Fibroblast of pulmonary artery (primary cell): ENCODE data around the gene SCN9A.

Experiments
- DNase-seq: peaks from one replicate; pipeline ENCODE4 v3.0.0-alpha.2; 2010; ENCODE audit warnings: low read depth
- H3K4me3 ChIP-seq: replicated peaks from 2 replicates; pipeline ENCODE4 v1.5.1; 2011; ENCODE audit warnings: low read depth, mild to moderate bottlenecking, control low read depth, low read length, moderate library complexity
- CTCF ChIP-seq: IDR thresholded peaks from 2 replicates; pipeline ENCODE4 v1.5.1; 2011; ENCODE audit warnings: mild to moderate bottlenecking, control low read depth, low read length, inconsistent platforms; ENCODE audit errors: missing control alignments

SCN9A gene

GRCh38 chr2:166375736-166376487 is at the start of gene SCN9A:
Gene SCN9A (minus strand): TSS chr2:166375944. CDS start chr2:166311756, 64,188 bp downstream.
- peak; percentile 75 for DNase-seq
- TF ChIP-seq CTCF, result no peak
- H3K4me3 ChIP-seq, result peak within 1 kb of the TSS; percentile 78

- H3K4me3 ChIP-seq, result no peak overlapping the region
- TF ChIP-seq CTCF, result no peak
- no peak for DNase-seq
These were observed 49.1 kb upstream of the SCN9A start for GRCh38 chr2:166424841-166425240.

GRCh38 chr2:166419616-166419934 is 43.8 kb upstream of the SCN9A start:
- TF ChIP-seq CTCF, result peak; percentile 60
- no peak overlapping the region for H3K4me3 ChIP-seq
- DNase-seq, result peak; percentile 78

GRCh38 chr2:166418853-166419615 is 43.3 kb upstream of the SCN9A start:
- no peak for TF ChIP-seq CTCF
- no peak for DNase-seq
- no peak overlapping the region for H3K4me3 ChIP-seq

- peak; percentile 61 for DNase-seq
These were observed 41.9 kb upstream of the SCN9A start for GRCh38 chr2:166417669-166418068.

GRCh38 chr2:166413255-166413654 is 37.5 kb upstream of the SCN9A start:
- no peak overlapping the region for H3K4me3 ChIP-seq
- TF ChIP-seq CTCF, result no peak
- DNase-seq, result peak; percentile 4

More at GRCh38 chr2:166417669-166418068, 41.9 kb upstream of the SCN9A start:
- H3K4me3 ChIP-seq, result no peak overlapping the region
- peak; percentile 5 for TF ChIP-seq CTCF
